GM10266 (cell line): ENCODE results near the gene ZDHHC1.

Experiments used
- DNase-seq: peaks from one replicate; pipeline ENCODE4 v3.0.0; 2012; ENCODE audit errors: extremely low spot score
- TF ChIP-seq, protein P1 (sequence below): IDR thresholded peaks from 2 replicates; pipeline ENCODE4 v1.5.1; 2012; ENCODE audit warnings: mild to moderate bottlenecking, low read depth; ENCODE audit not compliant: control insufficient read depth, insufficient read depth; ENCODE audit errors: missing control alignments

Gene ZDHHC1

DNA sequence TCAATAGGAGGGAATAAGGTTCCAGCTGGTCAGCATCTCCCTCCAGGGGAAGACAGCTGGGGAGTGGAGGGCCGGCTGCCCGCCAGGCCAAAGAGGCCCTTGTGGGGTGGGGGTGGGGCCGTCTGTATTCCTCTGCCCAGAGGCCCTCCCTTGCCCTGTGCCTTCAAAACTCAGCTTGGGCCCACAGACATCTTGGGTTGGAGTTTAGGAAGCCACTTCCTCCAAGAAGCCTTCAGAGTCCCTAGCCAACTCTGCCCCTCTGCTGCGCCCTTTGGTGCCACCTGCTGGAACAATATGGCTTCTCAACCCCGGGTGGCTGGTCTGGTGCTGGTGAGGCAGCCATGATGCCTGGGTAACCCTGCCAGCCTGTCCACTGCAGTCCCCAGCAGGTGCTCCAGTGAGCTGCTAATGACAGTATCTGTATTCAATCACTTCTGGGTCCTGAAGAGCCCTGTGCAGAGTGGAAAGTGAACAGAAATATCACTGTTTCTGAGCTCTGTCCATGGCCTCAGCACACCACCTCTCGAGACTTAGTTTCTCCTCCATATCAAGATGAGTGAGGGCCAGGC, 31.3 kb upstream of the ZDHHC1 start:
- TF ChIP-seq, protein P1, sequence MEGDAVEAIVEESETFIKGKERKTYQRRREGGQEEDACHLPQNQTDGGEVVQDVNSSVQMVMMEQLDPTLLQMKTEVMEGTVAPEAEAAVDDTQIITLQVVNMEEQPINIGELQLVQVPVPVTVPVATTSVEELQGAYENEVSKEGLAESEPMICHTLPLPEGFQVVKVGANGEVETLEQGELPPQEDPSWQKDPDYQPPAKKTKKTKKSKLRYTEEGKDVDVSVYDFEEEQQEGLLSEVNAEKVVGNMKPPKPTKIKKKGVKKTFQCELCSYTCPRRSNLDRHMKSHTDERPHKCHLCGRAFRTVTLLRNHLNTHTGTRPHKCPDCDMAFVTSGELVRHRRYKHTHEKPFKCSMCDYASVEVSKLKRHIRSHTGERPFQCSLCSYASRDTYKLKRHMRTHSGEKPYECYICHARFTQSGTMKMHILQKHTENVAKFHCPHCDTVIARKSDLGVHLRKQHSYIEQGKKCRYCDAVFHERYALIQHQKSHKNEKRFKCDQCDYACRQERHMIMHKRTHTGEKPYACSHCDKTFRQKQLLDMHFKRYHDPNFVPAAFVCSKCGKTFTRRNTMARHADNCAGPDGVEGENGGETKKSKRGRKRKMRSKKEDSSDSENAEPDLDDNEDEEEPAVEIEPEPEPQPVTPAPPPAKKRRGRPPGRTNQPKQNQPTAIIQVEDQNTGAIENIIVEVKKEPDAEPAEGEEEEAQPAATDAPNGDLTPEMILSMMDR = peak; percentile 60
- peak; percentile 77 for DNase-seq

DNA sequence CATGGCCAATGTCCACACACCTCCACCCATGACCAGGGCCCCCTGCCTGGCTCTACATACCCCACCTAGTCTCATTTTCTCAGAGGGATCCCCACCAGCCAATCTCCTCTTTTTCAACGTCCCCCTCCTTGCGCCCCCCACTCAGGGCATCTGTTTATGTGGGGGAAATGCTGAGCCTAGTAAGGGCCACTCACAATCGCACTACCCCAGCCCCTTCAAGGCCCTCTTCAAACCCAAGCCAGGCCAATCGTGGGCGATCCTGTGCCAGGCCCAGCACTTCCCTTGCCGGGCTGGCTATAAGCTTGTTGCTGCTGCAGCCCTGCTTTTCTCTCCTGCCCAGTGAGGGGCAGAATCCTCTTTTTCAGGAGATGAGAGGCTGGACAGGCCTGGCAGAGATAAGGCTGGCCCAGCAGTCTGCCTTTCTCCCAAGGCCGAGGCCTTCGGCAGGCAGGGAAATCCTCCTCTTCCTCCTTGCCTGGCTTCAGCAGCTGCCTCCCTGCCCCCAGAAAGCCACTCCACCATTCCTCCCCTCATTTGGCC, 30.8 kb upstream of the ZDHHC1 start:
- TF ChIP-seq, protein P1 = no peak
- DNase-seq = no peak

DNA sequence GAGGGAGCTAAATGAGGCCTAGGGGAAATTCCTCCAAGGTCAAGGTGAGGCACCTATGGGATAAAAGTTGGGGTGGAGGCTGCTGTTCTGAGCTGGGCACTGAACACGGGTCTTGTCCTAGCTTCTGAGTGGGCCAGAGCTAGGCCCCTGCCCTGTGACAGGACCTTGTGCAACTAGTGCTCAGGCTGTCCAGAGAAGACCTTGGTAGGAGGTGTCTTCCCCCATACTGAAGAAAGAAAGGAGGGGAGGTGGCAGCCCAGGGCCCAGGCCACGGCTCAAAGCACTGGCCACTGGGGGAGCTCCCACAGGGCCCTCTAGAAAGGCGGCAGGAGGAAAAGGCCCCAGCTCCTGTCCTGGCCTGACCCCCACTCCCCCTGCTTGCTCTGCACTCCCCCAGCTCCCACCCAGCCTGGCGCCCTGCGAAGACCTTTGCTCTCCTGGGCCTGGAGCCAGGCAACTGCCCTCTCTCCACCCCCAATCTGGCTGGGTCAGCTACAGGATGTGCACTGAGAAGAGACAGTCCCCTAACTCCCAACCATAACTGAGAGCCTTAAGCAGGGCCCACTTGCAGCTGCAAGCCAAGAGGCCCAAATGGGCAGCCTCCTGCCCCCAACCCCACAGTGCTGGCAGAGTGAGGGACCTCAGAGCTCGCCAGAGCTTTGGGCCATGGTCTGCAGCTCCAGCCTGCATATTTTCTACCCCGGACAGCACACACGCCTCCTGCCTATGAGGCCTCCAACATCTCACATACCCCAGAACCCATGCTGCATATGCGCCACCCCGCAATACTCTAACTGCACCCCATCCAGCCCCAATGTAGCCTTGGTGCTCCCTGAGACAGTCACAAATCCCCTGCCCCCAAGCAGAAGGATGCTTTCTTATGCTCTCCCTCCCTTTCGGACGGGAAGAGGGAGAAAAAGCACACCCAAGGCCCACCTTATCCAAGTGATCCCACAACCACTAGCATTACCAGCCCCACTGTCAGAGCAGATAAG, 29.9 kb upstream of the ZDHHC1 start:
- DNase-seq = no peak

DNA sequence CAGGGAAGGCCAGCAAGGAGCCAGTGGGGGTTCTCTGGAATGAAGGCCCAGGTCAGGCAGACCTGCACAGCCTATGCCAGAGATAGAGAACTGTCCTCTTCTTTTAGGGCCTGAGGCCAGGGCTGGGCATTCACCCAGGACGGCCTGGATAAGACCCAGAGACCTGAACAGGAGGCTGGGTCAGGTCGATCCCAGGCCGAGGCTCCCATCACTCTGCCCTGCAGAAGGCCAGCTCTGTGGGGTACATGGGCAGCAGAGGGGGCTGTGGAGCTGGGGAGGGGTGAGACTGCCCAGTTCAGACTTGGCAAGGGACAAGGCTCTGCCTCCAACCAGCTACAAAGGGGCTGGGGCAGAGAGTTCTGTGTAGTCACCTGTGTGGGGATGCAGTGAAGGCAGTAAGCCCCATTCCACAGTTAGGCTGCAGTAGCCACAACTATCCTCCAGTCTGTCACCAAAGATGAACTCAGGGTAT, 29.2 kb upstream of the ZDHHC1 start:
- DNase-seq = no peak
- TF ChIP-seq, protein P1 = no peak

More for the DNA sequence above, 29.9 kb upstream of the ZDHHC1 start:
- TF ChIP-seq, protein P1 = no peak

DNA sequence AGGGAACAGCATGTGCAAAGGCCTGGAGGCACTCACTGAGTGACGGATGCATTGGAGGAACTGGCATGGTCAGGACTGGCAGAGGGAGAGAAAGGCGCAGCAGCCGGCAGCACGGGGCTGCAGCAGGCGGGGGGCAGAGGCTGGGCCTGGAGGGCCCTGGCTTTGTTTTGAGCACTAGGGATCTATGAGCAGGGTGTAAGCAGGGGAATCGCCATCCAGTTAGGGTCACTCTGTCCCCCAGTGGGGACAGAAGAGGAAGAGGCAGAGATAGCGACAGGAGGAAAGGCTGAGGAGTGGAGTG, 28.8 kb upstream of the ZDHHC1 start:
- TF ChIP-seq, protein P1 = no peak
- no peak for DNase-seq

DNA sequence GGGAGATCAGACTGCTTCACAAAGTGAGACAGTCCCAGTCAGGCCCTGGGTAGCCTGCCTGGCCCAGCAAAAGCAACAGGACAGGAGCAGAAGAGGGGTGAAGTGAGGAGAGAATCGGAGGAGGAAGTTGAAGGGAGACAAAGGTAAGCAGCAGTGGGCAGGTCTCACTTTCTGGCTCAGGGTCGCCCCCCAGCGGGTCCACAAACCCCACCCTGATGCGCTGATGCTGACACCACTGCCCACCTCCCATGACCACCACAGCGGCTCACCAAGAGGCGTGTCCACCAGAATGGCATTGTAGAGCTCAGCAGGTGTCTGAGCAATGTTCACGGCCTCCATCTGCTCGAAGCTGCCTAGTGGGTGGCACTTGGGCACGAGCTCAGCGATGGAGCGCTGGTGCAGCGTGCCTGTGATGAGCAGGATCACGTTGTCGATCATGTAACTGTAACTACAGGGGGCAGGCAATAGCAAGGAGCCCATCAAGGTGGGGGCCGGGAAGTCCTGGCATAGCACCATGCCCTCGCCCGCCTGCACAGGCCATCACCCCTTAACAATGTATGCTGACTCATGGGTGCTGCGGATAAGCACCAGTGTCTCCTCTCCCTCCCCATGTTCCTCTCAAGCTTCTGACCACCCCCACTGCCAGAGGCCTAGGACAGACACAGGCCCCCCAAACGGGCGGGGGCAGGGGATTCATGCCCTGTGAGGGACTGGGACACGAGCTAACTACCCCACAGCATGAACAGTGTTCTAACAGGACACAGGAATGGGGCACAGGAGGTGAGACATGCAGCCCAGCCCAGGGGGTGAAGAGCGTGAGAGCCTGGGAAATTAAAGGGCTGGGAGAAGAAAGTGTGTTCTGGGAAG, 28.2 kb upstream of the ZDHHC1 start:
- DNase-seq = no peak

More for the DNA sequence above, 28.2 kb upstream of the ZDHHC1 start:
- TF ChIP-seq, protein P1 = no peak
